Ammon's horn (tissue), 1 donor: Measurements from ENCODE around the gene ITGAD.
"Not testable (repeated sequence)": the region's sequence is repeated elsewhere in the genome, so short reads cannot be mapped to it uniquely, and the experiment has no call there.

Experiments
- DNase-seq: peaks from one replicate; pipeline ENCODE4 v3.0.0-alpha.2; 2016; ENCODE audit warnings: low spot score

ITGAD gene

DNA sequence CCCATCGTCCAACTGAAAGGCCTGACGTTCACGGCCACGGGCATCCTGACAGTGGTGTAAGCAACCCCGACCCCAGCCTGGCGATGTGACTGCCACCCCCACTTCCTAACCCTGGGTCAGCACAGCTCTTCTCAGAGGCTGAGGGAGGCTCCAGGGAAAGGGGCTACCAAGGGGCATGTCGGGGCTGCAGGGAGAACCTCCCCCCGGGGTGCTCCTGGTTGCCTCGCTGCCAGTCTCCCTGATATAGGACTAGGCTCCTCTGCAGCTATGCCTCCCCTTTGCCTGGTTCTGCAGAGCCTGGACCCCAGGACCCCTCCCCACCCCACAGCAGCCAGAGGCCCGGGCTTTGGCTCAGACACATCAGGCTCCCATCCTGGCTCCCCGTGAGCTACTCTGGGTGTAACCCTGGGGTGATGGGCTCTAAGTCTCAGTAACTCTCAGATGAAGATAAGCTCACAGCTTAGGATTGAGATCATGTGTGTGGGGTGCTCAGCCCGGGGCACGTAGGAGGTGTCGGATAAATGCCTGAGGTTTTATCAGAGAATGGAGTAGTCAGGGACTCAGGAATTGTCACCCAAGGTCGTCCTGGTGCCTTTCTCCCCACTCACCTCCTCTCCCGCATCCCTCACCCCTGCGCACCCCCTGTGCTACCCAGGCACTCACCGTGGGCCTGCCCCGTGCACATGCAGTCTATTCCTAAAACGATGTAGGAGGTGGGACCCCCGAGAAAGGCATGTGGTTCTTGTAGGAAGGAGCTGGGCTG is 10.6 kb downstream of the ITGAD start:
- DNase-seq = no peak

DNA sequence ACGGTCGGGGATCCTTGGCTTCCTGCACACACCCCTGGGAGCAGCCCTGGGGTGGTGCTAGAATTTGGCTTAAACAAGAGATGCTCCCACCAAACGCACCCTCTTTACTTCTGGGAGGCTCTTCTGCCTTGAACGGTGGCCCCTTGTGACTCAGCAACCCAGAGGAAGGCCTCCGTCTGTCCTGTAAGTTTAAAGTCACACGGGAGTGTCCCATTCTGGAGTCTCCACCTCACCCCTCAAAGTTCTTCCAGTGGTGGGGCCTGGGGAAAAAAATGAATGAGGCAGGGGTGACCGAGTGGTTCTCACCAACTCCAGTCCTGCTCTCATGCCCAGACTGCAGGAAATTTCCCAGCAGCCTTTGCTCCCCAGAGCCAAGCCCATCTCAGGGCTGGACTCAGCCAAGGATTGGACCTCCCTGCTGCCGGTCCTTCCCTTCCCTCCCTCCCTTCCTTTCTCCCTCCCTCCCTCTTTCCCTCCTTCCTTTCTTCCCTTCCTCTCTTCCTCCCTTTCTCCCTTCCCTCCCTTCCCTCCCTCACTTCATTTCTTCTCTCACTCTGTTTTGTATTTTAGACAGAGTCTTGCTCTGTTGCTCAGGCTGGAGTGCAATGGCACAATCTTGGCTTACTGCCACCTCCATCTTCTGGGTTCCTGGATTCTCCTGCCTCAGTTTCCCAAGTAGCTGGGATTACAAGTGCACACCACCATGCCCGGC is 11.4 kb downstream of the ITGAD start:
- DNase-seq = peak; percentile 28

GRCh38 chr16:31407406-31407805 is 14.3 kb downstream of the ITGAD start:
- DNase-seq = no peak

- no peak for DNase-seq
Measured at GRCh38 chr16:31409433-31409832, 16.3 kb downstream of the ITGAD start.

DNA sequence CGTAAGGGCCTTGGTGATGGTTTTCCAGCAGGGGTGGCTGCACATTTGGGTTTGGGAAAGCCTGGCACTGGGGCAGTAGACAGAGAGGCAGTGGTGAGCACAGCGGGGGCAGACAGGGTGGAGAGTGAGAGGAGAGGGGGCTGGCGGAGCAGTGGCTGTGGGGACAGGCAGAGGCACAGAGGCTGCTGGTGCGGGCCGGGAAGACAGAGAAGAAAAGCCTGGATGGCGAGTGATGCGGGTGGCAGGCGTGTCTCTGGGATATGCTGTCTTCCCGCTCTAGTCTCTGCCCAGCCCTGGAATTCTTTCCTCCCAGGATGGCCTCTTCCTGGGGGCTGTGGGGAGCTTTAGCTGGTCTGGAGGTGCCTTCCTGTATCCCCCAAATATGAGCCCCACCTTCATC is 16.9 kb downstream of the ITGAD start:
- DNase-seq = no peak

GRCh38 chr16:31411024-31411844 is 18.1 kb downstream of the ITGAD start:
- no peak for DNase-seq

GRCh38 chr16:31412750-31413149 is 19.6 kb downstream of the ITGAD start:
- DNase-seq = no peak

- no peak for DNase-seq
Measured at GRCh38 chr16:31413381-31413780, 20.2 kb downstream of the ITGAD start.

- no peak for DNase-seq
Measured at GRCh38 chr16:31413943-31414342, 20.8 kb downstream of the ITGAD start.

GRCh38 chr16:31414706-31415105 is 21.6 kb downstream of the ITGAD start:
- DNase-seq = no peak

- DNase-seq = no peak
Measured at GRCh38 chr16:31416371-31416770, 23.2 kb downstream of the ITGAD start.

DNA sequence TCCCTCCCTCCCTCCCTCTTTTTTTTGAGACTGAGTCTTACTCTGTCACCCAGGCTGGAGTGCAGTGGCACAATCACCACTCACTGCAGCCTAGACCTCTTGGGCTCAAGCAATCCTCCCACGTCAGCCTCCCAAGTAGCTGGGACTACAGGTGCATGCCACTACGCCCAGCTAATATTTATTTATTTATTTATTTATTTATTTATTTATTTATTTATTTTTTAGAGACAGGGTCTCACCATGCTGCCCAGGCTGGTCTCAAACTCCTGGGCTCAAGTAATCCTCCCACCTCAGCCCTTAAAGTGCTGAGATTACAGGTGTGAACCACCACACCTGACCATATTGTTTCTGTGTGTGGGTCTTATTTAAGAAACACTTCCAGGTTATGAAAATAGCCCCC is 23.9 kb downstream of the ITGAD start:
- not testable (repeated sequence) for DNase-seq

- DNase-seq = no peak
Measured at GRCh38 chr16:31417916-31418315, 24.8 kb downstream of the ITGAD start.

GRCh38 chr16:31420037-31420436 is 26.9 kb downstream of the ITGAD start:
- DNase-seq = no peak

DNA sequence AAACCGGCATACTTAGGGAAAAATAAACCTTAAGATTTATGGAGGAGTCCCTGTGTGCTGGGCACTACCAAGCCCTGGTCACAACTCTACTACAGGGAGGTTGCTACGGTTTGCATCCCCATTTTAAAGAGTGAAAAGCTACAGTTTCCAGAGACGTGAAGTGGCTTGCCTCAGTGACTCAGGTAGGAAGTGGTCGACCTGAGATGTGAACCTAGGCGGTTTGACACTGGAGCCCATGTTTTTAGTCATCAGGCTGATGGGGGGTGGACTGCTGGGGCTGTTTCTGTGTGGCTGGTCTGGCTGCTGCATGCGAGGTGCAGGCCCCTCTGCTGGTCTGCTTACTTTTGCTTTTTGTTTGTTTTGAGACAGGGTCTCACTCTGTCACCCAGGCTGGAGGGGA is 28.5 kb downstream of the ITGAD start:
- DNase-seq = no peak

- no peak for DNase-seq
Measured at GRCh38 chr16:31423241-31423640, 30.1 kb downstream of the ITGAD start.

DNA sequence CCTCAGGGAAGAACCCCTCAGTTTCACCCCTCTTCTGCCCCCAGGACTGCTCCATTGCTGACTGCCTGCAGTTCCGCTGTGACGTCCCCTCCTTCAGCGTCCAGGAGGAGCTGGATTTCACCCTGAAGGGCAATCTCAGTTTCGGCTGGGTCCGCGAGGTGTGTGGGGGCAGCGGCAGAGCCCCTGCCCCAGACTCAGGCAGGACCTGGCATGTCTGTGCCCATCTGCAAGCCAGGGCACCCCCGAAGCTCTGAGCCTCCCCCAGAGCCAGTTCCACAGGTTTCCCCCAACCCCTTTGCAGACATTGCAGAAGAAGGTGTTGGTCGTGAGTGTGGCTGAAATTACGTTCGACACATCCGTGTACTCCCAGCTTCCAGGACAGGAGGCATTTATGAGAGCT is 30.7 kb downstream of the ITGAD start:
- no peak for DNase-seq

GRCh38 chr16:31427441-31428278 is 34.5 kb downstream of the ITGAD start:
- peak; percentile 62 for DNase-seq

DNA sequence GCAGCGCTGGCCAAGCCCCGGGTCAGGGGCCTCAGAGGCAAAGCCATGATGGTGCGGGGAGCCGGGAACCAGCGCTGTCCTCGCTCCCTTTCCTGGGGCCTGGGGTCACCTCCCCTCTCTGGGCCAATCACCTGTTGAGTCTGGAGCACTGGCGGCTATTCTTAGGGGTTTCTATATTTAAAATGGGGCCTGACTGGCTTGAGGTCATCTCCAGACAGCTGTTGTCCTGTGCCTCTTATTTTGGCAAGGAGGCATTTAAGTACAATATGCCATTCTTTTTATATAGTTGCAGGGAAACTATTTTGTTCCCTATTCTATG is 35.1 kb downstream of the ITGAD start, which contains the start of gene COX6A2:
TSS of gene COX6A2 (minus strand) at position 82 of the 319 bp plus-strand sequence. CDS start at position 47, 35 bp downstream.
- DNase-seq = no peak

DNA sequence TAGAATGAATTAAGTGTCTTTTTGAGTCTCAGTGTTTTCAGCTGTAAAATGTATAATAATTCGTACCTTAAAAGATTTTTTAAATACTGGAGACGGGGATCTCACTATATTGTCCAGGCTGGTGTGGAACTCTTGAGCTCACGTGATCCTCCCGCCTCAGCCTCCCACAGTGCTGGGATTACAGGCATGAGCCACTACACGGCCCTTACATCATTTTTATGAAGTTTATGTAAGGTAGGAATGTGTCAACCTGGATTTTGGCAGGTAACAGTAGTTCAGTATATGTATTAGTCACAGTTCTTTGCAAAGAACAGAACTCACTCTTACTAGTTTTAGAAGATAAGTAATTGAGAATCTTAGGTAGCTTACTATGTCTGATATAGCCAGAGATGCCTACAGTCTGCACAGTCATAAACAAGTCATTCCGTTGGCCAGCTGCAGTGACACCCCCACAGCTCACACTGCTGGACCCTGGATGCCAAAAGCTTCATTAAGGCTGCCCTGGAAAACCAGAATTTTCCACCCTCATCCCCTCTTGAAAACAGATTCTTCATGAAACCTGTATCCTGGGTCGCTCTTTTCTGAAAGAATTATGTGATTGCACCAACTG is 35.6 kb downstream of the ITGAD start:
- no peak for DNase-seq

DNA sequence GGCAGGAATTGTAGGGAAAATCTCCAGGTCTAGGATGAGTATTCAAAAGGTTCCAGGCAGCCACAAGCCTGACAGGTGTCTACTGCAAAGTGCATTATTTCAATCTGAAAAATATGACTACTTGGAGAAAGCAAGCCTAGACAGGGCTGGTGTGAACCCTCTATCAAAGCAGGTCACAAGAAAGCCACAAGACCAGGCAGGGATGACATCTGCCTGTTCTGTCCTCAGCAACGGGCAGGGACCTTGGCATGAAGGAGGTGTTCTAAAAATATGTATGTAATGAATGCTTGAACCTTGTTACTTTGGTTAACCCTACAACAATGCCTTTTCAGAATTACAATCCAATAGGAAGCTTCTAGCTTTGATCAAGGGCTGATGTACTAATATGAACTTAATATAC is 36.2 kb downstream of the ITGAD start:
- DNase-seq = no peak
